DMS53 (cell line): ENCODE measurements around the gene WDFY4.
A peak's percentile ranks its signal among the peaks of the same experiment; 100 is the strongest.

ENCODE experiments used
- DNase-seq: peaks from one replicate; lab custom pipeline; 2025; lab: John Stamatoyannopoulos, UW

The WDFY4 gene

DNA sequence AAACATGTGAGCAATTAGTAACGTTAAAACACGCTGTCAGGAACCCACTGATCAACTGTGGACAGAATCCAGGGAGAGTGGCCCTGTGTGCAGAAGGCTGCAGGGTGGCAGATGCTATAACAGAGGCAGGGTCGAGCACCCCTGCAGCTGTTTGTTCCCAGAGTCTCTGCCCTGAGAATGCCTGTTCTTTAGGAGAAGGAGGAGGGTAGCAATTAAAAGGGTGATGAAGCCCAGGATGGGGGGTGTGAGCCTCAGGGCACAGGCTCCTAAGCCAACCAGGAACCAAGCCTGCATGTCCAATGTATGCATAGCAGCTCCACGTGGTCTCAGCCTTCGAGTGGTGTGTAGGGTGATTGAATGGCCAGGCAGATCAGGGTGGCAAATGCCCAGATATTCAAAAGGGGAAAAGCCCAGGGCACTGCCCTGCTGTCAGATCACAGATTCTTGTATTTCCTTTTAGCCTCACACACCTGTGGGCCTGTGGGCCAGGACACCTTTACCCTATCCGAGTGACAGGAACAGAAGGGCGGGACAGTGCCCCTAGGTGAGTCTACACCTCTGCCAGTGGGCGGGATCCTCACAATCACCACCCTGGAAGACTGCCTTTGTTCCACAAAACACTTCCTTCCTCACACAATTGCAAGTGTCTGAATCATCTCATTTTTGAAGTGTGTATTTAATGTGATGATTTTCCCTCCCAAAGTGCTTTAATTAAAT is 7.3 kb downstream of the WDFY4 start:
- DNase-seq, result peak; percentile 22

DNA sequence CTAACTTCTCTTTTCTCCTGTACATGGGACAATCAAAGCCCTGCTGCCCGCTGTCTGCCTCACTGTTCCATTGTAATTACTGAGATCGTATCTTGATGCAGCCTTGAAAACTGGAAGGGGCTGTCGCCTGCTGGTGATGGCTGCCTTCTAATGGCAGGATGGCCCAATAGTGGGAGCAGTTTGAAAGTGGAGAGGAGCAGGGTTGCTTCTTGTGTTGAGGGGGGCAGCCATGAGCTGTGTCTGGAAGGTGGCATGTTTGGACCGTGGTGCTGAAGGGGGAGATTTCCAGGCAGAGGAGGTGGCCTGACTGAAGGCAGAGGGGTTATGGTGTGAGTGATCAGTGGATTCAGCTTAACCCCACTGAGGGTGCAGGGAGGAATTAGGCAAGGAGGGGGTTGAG is 8.1 kb downstream of the WDFY4 start:
- DNase-seq, result no peak

DNA sequence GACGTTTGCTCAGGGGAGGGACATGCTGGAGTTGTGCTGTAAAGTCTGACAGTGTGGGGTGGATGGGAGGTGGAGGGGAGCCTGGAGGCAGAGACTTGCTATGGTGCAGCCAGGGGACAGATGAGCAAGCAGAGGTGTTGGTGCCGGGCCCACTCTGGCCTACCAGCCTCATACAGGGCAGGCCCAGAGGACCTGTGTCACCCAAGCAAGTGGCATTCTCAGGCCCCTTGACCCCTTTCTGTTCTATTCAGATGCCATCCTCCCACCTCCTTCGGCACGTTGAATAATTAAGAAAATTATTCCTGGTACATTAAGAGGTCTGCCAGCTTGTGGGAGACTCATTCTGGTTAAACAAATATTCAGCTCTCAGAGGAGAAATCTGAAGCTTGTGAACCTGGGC is 8.5 kb downstream of the WDFY4 start:
- DNase-seq, result no peak

DNA sequence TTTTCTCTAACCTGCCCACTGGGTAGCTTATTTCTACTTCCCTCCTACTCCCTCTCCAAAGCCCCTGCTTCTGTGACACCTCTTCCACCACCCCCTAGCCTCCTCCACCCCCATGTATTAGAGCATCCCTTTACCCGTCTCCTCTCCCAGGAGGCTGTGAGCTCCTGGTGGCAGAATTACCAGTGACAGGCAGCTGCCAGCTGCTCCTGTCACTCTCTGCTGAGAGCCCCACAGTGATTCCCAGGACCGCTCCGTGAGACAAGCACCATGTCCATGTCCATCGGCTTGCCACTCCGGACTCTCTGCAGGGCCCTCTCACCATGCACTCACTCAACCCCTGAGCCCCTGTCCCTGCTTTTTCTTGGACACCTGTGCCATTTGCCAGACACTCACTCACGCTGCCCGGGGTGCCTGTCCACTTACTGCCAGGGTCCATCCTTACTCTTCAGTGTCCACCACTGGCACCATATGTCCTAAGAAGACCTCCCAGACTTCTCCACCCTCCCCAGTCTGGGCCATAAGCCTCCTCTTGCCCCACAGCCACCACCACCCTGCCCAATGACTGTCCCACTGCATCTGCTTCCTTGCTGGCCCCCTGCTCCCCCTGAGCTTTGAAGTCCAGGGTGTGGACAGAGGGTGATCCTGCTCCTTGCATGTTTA is 9.8 kb downstream of the WDFY4 start:
- DNase-seq, result no peak

DNA sequence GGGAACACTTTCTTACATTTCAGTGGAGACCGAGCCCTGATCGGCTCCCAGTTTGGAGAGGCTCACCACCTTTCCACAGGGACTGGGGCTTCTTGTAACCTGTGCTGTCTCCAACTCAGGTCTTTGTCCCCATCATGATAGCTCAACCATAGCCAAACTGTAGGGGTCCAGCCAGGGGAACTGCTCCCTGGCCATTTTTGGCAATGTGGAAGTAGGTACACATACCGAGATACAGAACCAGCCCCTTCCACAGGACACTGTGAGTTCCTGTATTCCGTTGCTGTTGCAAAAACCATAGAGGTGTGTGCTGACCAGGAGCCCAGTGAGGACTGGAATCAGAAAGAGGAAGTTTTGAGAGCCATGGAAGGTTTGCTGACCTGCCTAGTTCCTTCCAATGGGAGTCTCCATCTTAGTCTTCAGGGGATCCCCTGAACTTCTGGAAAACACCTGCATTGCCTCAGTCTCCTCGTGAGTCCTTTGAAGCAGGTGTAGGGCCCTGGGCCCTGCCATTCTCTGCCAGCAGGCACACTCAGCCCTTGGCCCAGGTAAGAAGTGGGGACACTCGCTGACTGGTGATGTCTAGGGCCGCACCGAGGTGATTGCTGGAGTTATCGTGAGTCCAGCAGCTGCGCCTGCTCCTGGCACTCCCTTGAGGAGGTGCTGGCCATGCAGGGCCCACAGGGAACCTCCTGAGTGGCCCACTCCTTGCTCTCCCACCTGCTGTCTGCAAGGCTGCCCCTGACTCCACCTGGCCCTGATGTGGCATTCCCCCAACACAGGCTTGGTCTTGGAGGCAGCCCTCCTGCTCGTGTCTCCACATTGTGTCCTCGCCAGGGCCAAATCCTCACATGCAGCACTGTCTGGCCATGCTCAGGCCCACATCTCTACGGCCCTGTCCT is 11.2 kb downstream of the WDFY4 start:
- no peak for DNase-seq

DNA sequence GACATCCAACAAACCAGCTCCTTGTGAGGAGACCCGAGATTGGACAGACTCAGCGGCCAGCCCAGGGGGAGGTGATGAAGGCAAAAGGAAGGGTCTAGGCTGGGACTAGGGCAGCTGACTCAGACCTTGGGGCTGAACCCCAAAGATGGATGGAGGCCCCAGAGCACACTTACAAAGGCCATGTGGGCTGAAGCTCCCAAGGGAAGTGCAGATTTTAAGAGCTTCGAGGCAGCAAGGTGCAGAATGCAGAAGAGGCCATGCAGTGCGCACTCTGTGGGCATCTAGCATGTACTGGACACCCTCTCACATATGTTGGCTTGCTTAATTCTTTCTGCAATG is 11.8 kb downstream of the WDFY4 start:
- no peak for DNase-seq

DNA sequence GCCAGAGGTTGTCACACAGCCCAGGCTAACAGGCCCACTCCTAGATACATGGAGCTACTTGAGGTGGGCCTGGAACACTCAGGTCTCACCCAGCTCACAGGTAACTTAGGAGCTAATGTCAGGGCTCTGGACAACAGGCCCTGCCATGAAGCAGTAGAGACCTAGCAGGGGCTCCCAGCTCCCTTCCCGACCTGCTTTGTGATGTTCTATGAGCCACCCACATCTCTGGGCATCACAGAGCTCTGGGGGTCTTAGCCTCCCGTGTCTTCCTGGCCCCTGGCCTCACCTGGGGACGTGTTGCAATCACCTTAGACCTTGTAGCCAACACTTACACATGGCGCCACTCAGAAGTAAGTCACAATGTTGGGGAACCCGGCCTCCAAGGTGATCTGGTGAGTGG is 12.4 kb downstream of the WDFY4 start:
- DNase-seq, result no peak

DNA sequence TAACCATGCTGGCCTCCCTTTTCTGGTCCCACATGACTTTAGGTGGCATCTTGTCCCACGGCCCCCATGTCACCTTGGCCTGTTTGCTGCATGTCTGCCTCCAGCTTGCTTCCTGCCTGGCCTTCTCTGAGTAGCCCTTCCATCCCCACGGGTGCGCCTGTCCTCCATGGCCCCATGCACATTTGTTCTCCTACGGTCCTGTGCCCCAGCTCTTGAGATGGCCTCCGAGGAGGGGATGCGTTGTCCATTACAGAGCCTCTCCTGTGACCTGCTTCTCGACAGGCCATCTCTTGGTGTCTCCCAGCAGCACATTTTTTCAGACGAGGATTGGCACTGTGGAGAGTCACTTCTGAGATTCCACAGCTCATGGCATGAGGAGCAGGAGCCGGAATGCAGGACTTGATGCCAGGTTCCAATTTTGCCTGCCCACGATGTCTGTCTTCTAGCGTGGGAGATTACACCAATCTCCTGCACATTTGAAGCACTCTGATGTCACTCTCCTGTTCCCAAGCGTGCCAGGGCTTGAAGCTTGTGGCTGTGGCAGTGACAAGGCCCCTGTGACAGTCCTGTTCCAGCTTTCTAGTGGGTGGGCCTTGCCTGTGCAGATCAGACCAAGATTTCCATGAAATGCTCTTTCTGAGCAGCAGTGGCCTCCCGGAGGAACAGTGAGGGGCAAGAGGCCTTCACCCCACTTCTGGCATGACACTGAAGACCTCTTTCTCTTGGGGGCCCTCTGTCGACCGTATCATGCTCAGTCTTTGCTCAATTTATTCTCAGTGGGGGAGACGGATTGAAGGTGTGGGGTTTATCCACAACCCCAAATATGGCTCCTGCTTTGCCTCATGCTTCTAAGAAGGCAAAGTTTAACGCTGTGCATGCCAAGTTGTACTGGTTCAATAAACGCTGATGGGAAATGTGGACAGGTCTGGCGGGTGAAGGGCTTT is 13.4 kb downstream of the WDFY4 start:
- DNase-seq, result no peak

DNA sequence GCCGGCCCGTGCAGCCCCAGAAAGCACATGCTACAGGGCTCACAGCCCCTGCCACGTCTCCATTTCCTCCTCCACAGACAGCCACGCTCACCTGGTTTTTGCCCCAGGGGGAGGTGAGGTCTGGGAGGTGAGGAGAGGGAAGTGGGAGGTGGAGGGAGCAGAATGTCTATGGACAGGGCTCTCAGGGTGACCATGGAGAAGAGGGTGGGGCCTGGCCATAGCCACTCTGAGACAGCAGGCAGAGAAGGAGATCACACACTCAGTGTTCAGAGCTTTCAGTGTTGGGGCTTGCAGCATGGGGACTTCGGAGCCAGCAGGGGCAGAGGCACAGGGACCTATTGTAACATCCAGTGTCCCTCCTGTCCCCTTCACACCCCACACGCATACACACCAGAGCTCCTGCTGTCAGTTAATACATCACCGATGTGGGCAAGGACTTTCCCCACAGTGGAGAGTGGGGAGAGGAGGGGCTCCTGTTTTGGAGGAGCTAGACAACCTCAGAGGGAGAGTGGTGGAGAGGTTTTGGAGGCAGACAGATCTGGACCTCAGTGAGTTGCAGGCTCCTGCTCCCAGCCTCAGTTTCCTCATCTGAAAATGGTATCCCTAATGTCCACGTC is 14.4 kb downstream of the WDFY4 start:
- DNase-seq, result peak; percentile 15

DNA sequence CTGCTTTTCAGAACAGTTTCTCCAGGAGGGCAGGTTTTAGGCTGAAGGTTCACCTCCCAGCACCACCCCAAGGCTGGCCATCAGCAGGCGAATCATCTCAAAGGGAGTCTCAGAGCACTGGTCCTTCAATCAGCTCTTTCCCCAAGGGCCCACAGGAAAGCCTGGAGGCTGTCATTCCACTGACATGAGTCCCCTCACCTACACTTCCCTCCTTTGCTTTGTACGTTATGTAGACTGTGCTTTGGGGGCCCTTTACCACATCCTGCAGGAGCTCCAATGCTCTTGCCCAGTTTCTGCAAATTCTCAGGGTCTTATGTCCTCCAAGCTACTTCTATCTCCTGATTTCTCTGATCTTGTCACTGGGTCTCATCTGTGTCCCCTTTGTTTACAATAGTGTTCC is 15.4 kb downstream of the WDFY4 start:
- peak; percentile 50 for DNase-seq

DNA sequence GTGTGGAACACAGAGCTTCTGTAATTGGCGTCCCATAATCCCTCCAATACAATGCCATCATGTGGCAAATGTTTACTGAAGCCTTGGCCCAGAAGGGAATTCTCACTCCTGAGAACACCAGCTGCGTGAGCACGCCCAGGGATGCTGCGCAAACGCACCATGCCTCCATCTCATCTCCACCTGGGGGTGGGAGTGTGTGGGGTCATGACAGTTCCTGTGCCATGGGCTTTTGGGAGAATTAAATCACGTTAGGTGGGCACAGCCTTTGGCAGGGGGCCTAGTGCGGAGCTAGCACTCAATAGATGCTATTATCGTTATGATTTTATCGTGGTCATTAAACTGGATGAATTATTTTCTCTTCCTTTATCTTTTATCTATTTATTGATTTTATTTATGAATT is 15.8 kb downstream of the WDFY4 start:
- DNase-seq, result peak; percentile 76

DNA sequence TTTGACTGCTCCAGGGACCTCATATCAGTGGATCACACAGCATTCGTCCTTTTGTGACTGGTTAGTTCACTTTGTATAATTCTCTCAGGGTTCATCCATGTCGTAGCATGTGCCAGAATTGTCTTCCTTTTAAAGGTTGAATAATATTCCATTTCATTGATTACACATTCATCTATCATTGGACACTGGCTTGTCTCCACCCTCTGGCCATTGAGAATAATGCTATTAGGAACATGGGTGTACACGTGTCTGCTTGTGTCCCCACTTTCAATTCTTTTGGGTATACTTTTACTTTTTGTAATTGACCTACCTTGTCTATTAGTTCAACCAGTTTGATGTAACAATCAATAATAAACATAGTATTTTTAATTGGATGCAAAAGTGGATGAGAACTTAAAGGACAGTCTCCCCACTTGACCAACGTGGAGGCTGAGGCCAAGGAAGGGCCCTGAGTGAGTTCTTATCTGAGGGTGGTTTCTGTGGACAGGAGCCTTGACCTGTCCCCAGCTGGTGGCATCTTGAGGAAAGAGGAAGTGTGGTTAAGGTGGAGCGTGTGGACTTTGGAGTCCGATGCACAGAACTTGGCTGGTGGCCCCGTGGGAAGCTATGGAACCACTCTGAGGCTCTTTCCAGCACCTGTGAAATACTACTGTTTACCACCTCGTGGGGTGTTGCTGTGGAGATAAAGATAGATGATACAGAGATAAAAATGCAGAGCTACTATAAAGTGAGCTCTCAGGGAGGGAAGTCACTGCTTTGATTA is 16.6 kb downstream of the WDFY4 start:
- no peak for DNase-seq

DNA sequence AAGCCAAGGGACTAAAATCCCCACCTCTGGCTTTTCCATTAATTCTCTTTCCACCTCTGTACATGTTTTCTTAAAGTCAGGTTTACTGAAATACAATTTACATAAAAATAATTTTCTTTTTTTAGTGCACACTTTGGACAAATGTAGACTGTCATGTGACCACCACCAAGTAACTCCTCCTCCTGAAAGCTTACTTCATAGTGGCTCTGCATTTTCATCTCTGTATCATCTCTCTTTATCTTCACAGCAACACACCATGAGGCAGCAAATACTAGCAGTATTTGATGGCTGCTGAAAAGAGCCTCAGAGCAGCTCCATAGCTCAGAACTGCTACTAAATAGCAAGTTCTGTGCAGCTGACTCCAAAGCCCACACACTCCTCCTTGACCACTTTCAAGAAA is 17.3 kb downstream of the WDFY4 start:
- no peak for DNase-seq

DNA sequence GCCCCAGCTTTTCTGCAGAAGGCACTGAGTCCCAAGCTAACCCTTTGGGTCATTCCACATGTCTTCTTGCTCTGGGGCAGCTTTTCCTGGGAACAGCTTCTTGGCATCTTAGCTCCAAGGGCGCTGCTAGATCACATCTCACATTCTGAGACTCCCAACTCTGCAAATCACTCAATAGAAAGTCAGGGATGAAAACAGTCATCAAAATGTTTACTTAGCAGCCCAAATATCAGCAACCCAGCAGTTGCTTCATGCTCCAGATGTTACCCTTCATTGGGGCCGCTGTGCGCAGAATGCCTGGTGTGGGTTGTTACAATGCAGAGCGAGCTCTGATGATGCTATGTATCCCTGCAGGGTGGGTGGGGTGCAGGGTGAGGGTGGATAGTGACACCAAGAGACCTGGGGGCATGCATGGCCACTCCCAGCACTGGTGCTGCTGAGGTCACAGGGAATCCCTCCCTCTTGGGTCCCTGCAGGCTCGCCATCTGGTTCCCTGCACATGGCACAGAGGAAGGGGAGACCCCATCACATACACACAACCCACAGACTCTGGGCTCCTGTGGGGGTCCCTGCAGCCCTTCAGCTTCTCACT is 19.0 kb downstream of the WDFY4 start:
- DNase-seq, result no peak

DNA sequence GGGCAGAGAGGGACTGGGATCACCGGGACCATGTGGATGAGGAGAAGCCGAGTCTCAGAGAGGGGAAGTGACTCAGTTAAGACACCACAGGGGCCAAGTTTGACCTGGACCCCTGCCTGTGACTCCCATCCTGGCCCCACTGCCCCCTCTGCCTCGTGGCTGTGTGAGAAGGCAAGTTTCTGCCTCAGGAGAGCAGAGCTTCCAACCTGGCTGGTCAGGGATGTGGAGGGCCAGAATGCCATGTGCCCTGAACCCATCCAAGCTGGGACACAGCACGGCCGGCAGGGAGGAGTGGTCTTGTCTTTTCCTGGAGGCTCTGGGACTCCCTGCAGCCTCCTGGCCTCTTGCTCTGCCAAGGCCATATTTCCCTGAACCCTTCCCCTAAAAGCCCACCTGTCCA is 19.5 kb downstream of the WDFY4 start:
- no peak for DNase-seq

DNA sequence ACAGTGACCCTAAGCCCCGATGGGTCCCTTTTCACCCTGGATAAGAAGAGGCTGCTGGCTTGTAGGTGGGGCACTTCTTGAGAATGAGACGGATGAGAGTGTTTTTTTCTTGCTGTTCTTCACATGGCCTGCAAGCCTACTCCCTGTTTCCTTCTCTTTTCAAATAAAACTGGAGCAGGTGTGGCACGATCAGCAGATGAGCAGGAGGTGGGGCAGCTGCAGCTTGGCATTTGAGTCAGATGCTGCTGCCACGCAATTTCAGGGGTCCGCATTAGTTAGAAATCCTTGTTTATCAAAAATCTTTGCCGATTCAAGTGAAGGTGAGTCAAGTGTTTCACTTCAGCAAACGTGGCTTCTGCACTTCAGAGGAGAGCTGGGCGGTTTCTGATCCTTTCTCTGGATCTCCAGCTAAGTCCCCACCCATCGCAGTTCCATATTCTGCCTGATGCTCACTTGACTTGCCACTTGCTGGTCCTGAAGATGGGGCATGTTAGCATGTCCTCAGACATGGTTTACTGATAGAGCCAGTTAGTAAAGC is 20.8 kb downstream of the WDFY4 start:
- peak; percentile 54 for DNase-seq

DNA sequence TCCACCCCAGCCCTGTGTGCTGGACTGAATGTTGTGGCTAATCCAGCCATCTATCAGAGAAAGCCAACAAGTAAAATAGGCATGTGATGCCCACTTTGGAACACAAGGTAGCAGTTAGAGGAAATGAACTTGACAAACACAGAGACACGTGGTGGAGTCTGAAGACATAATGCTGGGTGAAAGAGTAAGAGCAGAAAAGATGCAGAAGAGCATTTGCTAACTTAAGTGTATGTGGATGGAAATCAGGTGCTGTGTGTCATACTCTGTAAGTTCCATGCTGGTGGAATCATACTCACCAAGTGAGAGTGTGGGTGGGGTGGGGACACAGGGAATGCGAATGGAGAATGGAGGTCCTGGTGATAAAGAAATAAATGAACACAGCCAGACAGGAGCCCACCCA is 22.8 kb downstream of the WDFY4 start:
- no peak for DNase-seq

DNA sequence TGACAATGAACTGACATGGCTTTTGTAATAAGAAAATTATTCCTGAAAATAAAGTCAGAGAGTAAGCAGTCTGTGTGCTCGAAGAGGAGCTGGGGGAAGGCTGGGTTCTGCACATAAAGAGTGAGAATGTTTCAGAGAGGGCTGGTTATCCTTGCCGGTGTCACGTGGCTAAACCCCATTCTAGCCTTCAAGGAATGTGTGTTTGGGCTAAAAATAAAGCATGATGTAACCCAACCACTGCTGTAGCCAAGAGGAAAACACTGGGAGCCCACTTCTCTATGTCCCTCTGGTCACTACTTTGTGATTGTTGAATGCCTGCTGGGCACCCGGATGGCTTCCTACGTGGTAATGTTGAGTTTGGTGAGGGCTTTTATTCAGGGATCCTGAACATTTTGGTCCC is 23.5 kb downstream of the WDFY4 start:
- peak; percentile 41 for DNase-seq

DNA sequence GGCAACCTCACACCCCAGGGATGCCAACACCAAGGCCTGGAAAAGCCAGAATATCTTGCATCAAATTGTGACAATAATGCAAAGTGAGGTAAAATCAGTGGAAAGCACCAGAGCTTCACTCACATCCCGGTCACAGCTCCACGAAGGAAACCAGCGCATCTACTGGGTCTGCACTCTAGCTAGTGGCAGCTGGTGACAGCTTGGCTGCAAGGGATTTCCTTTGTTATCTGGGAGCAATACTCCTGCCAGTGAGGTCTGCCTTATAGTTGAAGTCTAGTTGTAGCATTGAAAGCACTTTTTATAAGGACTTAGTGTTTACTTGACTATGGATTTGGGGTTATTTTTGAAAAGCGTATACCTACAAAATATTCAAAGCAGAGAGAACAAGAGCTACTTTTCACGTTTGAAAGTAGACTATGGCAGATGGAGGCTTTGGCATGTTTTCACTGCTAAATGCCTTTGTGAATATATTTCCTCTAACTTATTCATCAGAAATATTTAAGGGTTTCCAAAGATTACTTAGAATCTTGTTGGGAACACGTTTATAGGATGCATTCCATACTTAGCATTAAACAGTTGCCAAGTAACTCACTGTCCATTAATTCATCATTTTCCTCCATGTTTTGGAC is 26.1 kb downstream of the WDFY4 start:
- no peak for DNase-seq

DNA sequence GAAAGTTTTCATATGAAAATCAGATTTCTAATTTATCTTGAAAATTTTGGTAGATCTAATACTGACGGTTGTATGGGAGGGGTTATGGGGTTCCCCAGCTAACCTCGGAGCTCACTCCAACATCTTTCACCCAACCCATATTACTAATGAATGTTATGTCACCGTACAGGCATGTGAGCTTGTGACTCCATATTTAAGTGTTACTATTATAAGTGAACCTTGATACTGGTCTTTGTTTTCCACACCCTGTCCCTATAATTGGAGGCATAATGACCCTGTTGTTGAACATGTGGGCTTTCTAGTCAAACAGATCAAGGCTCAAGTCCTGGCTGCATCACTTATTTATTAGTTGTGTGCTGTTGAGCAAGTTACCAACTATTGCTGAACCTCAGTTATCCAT is 27.2 kb downstream of the WDFY4 start:
- no peak for DNase-seq
